Fibroblast of the aortic adventitia (primary cell): ENCODE data around the gene GMPS. TPM values are rescaled to one million over a fixed set of nuclear protein-coding genes. Genes with fewer than 3 reads are reported as not detected.

Experiments
- DNase-seq: peaks from one replicate; pipeline ENCODE4 v3.0.0-alpha.2; 2010; ENCODE audit warnings: low read depth
- H3K4me3 ChIP-seq: 2 replicates; pipeline ENCODE4 v1.5.1; 2011; ENCODE audit warnings: low read depth, mild to moderate bottlenecking, control low read depth, low read length, moderate library complexity
- CTCF ChIP-seq: IDR thresholded peaks from 2 replicates; pipeline ENCODE4 v1.5.1; 2011; ENCODE audit warnings: mild to moderate bottlenecking, low read length, control low read depth, inconsistent platforms; ENCODE audit not compliant: insufficient read depth
- total RNA-seq: library from RNA; depleted of rRNA; stranded (reverse); fragments of >200 nt; gene quantifications from 2 replicates; pipeline ENCODE4 v1.2.3, GENCODE V29; 2012; ENCODE audit warnings: low replicate concordance

The GMPS gene
- total RNA-seq, 1 donor: 87.5 TPM

- DNase-seq: no peak
- no peak for TF ChIP-seq CTCF
- no peak overlapping the region for H3K4me3 ChIP-seq
Observed at GRCh38 chr3:155889952-155890351, 19.5 kb downstream of the GMPS start.

DNA sequence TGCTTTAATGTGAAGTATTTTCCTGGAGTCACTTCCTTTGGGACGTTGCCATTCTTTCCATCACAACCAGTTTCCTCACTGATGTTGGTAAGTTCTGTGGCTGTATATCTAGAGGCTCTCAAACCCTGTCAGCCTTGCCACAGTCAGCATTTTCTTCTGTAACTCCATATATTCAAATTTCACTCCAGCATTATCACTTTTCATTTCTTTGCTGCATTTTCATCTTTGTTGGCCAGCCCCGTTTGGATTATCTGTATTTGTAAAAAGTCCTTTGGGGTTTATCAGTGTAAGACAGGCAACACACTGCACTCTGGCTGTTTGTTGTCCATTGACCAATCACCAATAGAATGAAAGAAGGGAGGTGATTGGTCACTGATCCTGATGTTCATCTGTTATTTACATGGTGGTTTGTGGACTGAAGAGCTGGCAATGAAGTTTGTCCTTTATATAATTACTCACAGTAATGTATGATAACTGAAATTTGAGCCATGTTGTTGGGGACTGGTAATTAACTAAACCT is 20.3 kb downstream of the GMPS start:
- peak; percentile 60 for DNase-seq
- TF ChIP-seq CTCF: no peak
- H3K4me3 ChIP-seq: no peak overlapping the region

- TF ChIP-seq CTCF: no peak
- no peak overlapping the region for H3K4me3 ChIP-seq
- no peak for DNase-seq
Observed at GRCh38 chr3:155891321-155891720, 20.9 kb downstream of the GMPS start.

DNA sequence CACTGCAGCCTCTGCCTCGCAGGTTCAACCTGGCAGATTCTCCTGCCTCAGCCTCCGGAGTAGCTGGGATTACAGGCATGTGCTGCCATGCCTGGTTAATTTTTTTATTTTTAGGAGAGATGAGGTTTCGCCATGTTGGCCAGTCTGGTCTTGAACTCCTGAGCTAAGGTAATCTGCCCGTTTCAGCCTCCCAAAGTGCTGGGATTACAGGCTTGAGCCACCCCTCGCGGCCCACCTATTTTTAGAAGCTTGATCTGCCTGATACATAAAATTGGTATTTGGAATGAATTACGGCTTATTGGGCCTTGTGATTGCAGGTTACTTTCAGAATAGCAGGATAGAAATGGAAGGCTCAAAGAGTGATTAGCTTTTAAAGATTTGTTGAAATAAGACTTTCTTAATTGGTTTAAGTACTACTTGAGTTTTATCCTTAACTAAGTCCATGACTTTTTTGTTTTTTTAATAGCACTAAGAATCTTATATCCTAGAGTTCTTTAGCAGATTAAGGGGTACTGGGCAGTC is 25.0 kb downstream of the GMPS start:
- H3K4me3 ChIP-seq: no peak overlapping the region
- TF ChIP-seq CTCF: no peak
- no peak for DNase-seq

DNA sequence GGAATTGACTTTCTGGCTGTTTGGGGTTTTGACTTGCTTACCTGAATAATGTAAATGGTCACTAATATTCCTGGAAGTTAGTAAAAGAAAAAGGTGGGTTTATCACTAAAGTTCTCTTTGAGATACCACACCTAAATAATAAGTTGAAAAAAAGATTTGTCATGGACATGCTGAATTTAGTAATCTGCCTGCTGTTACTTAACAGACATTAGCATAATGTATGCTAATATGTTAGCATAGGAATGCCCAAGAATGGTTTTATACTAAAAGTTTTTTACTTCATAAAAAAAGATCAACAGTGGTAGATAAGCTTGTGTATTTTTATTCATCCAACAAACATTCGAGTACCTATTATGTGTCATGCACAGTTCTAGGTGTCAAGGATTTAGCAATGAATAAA is 36.5 kb downstream of the GMPS start:
- H3K4me3 ChIP-seq: no peak overlapping the region
- no peak for TF ChIP-seq CTCF
- no peak for DNase-seq

- TF ChIP-seq CTCF: no peak
- no peak overlapping the region for H3K4me3 ChIP-seq
- DNase-seq: no peak
Observed at GRCh38 chr3:155908086-155908485, 37.6 kb downstream of the GMPS start.

DNA sequence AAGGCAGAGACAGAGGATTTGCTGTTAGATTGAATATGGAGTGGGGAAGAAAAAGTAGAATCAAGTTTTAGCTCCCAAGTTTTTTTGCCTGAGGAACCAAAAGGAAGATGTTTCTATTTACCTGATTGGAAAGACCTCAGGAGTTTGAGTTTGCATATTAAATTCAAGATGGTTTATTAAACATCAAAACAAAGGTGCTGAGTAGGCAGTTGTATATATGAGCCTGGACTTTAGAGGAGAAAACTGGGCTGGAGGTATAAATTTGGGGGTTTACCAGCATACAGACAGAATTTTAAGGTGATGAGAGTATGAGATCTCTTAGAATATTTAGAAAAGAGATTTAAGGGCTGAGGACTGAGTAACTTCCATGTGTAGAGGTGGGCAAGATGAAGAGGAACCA is 38.2 kb downstream of the GMPS start:
- no peak for DNase-seq
- no peak for TF ChIP-seq CTCF
- no peak overlapping the region for H3K4me3 ChIP-seq
